NB4 (cell line): ENCODE results near the gene RPS6KA4.
A peak's percentile ranks its signal among the peaks of the same experiment; 100 is the strongest.

Experiments
- CTCF ChIP-seq: IDR thresholded peaks from one replicate; pipeline ENCODE4 v1.5.1; 2012; ENCODE audit warnings: low read depth, low read length
- POLR2A ChIP-seq: IDR thresholded peaks from 2 replicates; pipeline ENCODE4 v1.6.1; 2011; ENCODE audit warnings: mild to moderate bottlenecking; ENCODE audit not compliant: insufficient read length; ENCODE audit errors: extremely low read depth

- TF ChIP-seq CTCF (peak; percentile 39), POLR2A (no peak)
Observed at GRCh38 chr11:64314146-64314804, 44.7 kb upstream of the RPS6KA4 start.
